GM23338 (cell line): ENCODE results near the gene PLXNA2.

Source experiments
- CREB1 ChIP-seq: fragments of 250-450 bp; sonication (Bioruptor Pico); IDR thresholded peaks from 2 replicates; pipeline ENCODE4 v1.5.0; 2020; ENCODE audit warnings: low read depth, mild to moderate bottlenecking, moderate library complexity
- CTCF ChIP-seq, 2 experiments: fragments of 200-600 bp in 1 of 2; sonication (generic) in 1 of 2; conservative IDR thresholded peaks; 2 replicates each; pipeline versions ENCODE4 v1.5.1 to v1.6.1; 2016 to 2017; ENCODE audit warnings: antibody characterized with exemption in 2 of 2, low read depth in 2 of 2, mild to moderate bottlenecking in 2 of 2, moderate library complexity in 1 of 2
- ETS1 ChIP-seq: IDR thresholded peaks from 2 replicates; pipeline ENCODE4 v1.6.1; 2016; ENCODE audit warnings: antibody characterized with exemption
- EZH2 ChIP-seq: fragments of 200-600 bp; sonication (generic); IDR thresholded peaks from one replicate; pipeline ENCODE4 v1.8.0; 2017; ENCODE audit warnings: antibody characterized with exemption, mild to moderate bottlenecking, low read depth; ENCODE audit not compliant: unreplicated experiment
- EZH2phosphoT487 ChIP-seq: fragments of 200-600 bp; sonication (generic); IDR thresholded peaks from one replicate; pipeline ENCODE4 v1.8.1; 2018; ENCODE audit warnings: antibody characterized with exemption; ENCODE audit not compliant: unreplicated experiment
- JUNB ChIP-seq: IDR thresholded peaks from one replicate; pipeline ENCODE4 v1.6.1; 2016; ENCODE audit warnings: antibody characterized with exemption; ENCODE audit not compliant: unreplicated experiment
- NANOG ChIP-seq: IDR thresholded peaks from 2 replicates; pipeline ENCODE4 v1.6.1; 2016; ENCODE audit warnings: antibody characterized with exemption, borderline replicate concordance
- POLR2AphosphoS5 ChIP-seq: IDR thresholded peaks from 2 replicates; pipeline ENCODE4 v1.6.1; 2016; ENCODE audit warnings: antibody characterized with exemption, low read depth
- REST ChIP-seq: IDR thresholded peaks from one replicate; pipeline ENCODE4 v1.6.1; 2018; ENCODE audit warnings: antibody characterized with exemption; ENCODE audit not compliant: unreplicated experiment
- ZNF114 ChIP-seq: fragments of 250-450 bp; sonication (Bioruptor Pico); IDR thresholded peaks from 2 replicates; pipeline ENCODE4 v1.5.0; 2020; ENCODE audit warnings: mild to moderate bottlenecking, moderate library complexity
- ZNF462 ChIP-seq: fragments of 250-450 bp; sonication (Bioruptor Pico); IDR thresholded peaks from 2 replicates; pipeline ENCODE4 v1.5.0; 2020; ENCODE audit warnings: mild to moderate bottlenecking, moderate library complexity

- TF ChIP-seq EZH2 (no peak), CTCF (conservative IDR thresholded peaks at IDR 0.05; ENCODE audit: low read depth in 2 of 2) (no peak), NANOG (no peak), POLR2AphosphoS5 (no peak), REST (no peak), CREB1 (CRISPR knock-in tag) (no peak), EZH2phosphoT487 (no peak), ZNF114 (no peak), ZNF462 (no peak), ETS1 (no peak), JUNB (no peak)
Measured at GRCh38 chr1:208209896-208210589, 34.1 kb downstream of the PLXNA2 start.
